ENCODE measurements around the gene SHISAL2A.
A peak's percentile ranks its signal among the peaks of the same experiment; 100 is the strongest.

Gene SHISAL2A

DNA sequence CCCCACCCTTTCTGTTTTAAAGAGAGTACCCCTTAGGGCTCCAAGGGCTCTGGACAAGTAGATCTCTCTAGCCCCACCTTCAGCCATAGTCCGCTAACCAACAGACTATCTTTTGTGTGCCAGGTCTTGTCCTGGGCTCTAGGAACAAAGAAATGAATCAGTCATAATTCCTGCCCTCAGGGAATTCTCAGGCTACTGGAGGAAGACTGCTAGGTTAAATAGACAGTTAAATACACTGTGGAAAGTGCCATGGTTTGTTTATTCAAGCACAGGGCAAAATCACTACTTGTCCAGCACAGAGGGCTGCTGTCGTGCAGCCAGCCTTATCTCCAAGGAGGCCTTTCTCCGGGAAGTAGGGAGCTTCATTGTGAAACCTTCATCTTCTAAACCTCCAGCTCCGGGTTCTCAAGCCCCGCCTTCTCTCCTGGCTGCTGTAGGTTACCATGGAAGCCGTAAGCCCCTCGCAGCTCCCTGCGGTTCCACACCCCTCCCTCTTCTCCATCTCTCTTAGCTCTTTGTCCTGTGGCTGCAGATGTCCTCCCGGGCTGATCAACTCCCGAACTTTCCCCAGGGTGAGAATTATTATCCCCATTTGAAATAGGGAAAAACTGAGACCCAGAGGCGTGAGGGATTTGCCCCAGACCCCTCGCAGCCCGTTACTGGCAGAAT lies 29.8 kb downstream of the SHISAL2A start:
- H3K27ac ChIP-seq (ENCODE audit: low read length) = no peak overlapping the region

DNA sequence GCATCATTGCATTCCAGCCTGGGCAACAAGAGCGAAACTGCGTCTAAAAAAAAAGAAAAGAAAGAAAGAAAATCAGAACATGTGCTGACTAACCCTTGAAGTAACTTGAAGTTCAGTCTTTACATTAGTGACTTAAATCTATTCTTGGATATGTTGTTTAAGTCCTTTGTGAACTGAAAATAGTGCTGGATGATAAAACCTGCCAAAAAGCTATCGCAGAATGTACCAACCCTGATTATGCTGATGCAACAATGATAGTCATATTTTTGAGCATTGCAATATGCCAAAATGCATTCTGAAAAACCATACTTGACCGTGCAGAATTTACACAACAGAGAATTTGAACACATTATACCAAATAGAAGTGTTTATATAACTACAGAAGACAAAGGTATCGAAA lies 30.7 kb downstream of the SHISAL2A start:
- no peak overlapping the region for H3K27ac ChIP-seq (ENCODE audit: low read length)
- no peak overlapping the region for H3K9ac ChIP-seq (ENCODE audit: low read depth, low read length)
- no peaks in the 10 kb centered on the region for H3K27me3 ChIP-seq (ENCODE audit: insufficient read depth, low read length)
- peaks cover 23% of the 10 kb centered on the region for H3K4me1 ChIP-seq (ENCODE audit: insufficient read depth, low read length)
- no peaks in the 10 kb centered on the region for H3K36me3 ChIP-seq (ENCODE audit: insufficient read depth, low read depth, low read length)
- no peaks in the 10 kb centered on the region for H3K9me3 ChIP-seq (ENCODE audit: insufficient read depth, low read depth, low read length)
- no peak overlapping the region for H3K4me3 ChIP-seq (ENCODE audit: low read length)

More for the DNA sequence above, 29.8 kb downstream of the SHISAL2A start:
- H3K9ac ChIP-seq (ENCODE audit: low read depth, low read length) = peak overlapping the region; percentile 52; the same call in 1 of the 2 replicates
- H3K27me3 ChIP-seq (ENCODE audit: insufficient read depth, low read length) = no peaks in the 10 kb centered on the region
- H3K4me1 ChIP-seq (ENCODE audit: insufficient read depth, low read length) = peaks cover 23% of the 10 kb centered on the region
- H3K9me3 ChIP-seq (ENCODE audit: insufficient read depth, low read depth, low read length) = no peaks in the 10 kb centered on the region
- no peaks in the 10 kb centered on the region for H3K36me3 ChIP-seq (ENCODE audit: insufficient read depth, low read depth, low read length)
- H3K4me3 ChIP-seq (ENCODE audit: low read length) = peak overlapping the region; percentile 47

DNA sequence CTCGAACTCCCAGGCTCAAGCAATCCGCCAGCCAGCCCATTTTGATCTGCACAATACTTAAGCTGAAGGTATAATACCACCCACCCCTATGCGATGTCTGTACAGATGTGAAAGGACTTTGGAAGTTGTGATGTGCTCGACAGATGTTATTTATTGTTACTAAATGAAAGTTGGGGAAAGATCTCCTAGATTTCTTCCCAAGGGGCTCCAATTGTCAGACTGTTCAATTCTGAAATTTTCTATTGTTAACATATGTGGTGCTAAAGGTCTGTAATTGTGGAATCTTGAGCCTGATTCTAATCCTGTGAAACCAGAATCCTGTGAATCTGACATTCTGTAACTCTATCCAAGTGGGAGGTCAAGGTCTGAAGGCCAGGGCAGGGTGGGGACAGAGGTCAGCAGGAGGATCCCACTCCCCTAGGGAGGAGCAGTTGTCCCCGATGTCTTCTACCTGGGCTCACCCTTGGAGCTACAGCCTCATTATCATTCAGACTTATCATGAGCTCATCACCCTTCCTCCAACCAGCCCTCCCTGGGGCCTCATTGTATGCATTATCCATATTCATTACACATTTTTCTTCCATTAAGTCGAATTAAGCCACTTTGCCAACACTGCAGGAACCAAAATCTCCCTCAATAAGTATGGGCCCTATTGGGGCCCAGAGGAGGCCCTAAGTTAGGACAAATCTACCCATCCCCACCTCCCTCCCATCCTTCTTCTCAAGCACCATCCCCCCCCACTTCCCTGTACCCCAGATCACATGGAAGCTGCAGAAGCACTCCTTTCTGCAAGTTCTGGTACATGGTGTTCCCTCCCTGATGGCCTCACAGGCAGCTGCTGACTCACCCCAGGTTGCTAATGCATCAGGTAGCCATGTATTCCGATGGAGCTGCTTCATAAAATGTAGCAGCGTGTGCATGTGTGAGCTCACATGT lies 32.3 kb downstream of the SHISAL2A start:
- Histone ChIP-seq H3K27ac (ENCODE audit: low read length) (no peak overlapping the region), H3K4me1 (ENCODE audit: insufficient read depth, low read length) (peaks cover 10% of the 10 kb centered on the region; the same call in 1 of the 2 replicates)

DNA sequence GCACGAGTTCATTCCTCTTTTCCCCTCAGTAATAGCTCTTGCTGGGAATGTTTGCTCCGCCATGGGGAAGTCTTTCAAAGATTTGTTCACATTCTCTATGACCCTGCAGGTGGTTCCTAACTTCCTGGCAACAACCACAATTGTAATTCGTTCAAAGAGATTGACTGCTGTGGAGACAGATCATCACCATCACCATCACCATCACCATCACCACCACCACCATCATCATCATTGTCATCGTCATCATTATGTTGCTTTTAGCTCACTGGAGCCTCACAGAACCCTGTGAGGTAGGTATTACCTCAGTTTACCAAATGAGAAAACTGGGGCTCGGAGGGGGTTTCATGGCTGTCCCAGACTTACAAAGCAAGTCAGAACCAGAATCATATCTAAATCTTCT lies 34.3 kb downstream of the SHISAL2A start:
- H3K4me1 ChIP-seq (ENCODE audit: insufficient read depth, low read length) = peaks cover 3% of the 10 kb centered on the region; the same call in 1 of the 2 replicates
- H3K9ac ChIP-seq (ENCODE audit: low read depth, low read length) = no peak overlapping the region
- H3K27ac ChIP-seq (ENCODE audit: low read length) = no peak overlapping the region
- no peak overlapping the region for H3K4me3 ChIP-seq (ENCODE audit: low read length)
- no peaks in the 10 kb centered on the region for H3K27me3 ChIP-seq (ENCODE audit: insufficient read depth, low read length)
- no peaks in the 10 kb centered on the region for H3K36me3 ChIP-seq (ENCODE audit: insufficient read depth, low read depth, low read length)
- no peaks in the 10 kb centered on the region for H3K9me3 ChIP-seq (ENCODE audit: insufficient read depth, low read depth, low read length)

More for the DNA sequence above, 32.3 kb downstream of the SHISAL2A start:
- H3K9me3 ChIP-seq (ENCODE audit: insufficient read depth, low read depth, low read length) = no peaks in the 10 kb centered on the region
- H3K9ac ChIP-seq (ENCODE audit: low read depth, low read length) = no peak overlapping the region; the same call in 1 of the 2 replicates
- H3K36me3 ChIP-seq (ENCODE audit: insufficient read depth, low read depth, low read length) = no peaks in the 10 kb centered on the region
- H3K4me3 ChIP-seq (ENCODE audit: low read length) = no peak overlapping the region
- no peaks in the 10 kb centered on the region for H3K27me3 ChIP-seq (ENCODE audit: insufficient read depth, low read length)

DNA sequence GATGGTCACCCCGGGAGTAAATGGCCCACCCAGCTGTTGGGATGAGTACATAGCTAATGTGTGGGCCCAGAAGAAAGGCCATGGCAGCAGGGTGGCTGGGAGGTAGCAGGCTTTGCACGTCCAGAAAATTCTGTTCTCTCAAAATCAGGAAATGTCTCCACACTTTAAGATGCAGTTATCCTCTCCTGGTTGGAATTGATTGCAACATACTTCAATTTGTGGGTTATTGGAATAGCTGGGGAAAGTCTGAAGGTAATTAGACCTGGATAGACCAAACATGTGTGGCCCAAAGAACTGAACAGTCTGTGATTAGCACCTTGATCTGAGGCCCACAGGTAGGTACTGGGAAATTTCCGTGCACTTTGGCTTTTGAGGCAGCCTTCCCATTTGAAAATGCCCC lies 35.0 kb downstream of the SHISAL2A start:
- no peak overlapping the region for H3K4me3 ChIP-seq (ENCODE audit: low read length)
- no peaks in the 10 kb centered on the region for H3K9me3 ChIP-seq (ENCODE audit: insufficient read depth, low read depth, low read length)
- no peak overlapping the region for H3K27ac ChIP-seq (ENCODE audit: low read length)

DNA sequence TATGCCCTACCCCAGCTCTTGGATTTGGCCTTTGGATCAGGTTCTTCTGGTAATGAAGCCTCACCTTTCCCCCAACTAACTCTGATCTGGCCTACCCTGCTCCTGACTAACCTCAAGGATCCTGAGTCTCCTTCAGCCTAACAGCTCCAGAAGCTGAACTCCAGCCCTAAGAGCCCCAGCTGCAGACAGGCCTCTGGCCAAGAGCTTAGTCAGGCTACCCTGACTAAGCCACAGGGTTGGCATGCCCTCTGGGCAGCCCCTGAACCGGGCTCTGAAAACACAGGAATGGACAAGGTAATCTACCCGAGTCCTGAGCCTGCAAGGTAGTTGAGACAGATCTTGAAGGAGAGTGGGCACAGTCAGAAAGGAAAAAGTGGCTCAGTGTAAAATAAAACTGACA lies 35.7 kb downstream of the SHISAL2A start:
- H3K4me3 ChIP-seq (ENCODE audit: low read length) = no peak overlapping the region
- peaks cover 3% of the 10 kb centered on the region; the same call in 1 of the 2 replicates for H3K4me1 ChIP-seq (ENCODE audit: insufficient read depth, low read length)
- H3K9me3 ChIP-seq (ENCODE audit: insufficient read depth, low read depth, low read length) = no peaks in the 10 kb centered on the region
- no peaks in the 10 kb centered on the region for H3K36me3 ChIP-seq (ENCODE audit: insufficient read depth, low read depth, low read length)
- no peaks in the 10 kb centered on the region for H3K27me3 ChIP-seq (ENCODE audit: insufficient read depth, low read length)
- H3K9ac ChIP-seq (ENCODE audit: low read depth, low read length) = no peak overlapping the region
- no peak overlapping the region for H3K27ac ChIP-seq (ENCODE audit: low read length)

More for the DNA sequence above, 35.0 kb downstream of the SHISAL2A start:
- H3K36me3 ChIP-seq (ENCODE audit: insufficient read depth, low read depth, low read length) = no peaks in the 10 kb centered on the region
- H3K4me1 ChIP-seq (ENCODE audit: insufficient read depth, low read length) = peaks cover 3% of the 10 kb centered on the region; the same call in 1 of the 2 replicates
- H3K9ac ChIP-seq (ENCODE audit: low read depth, low read length) = no peak overlapping the region
- no peaks in the 10 kb centered on the region for H3K27me3 ChIP-seq (ENCODE audit: insufficient read depth, low read length)

DNA sequence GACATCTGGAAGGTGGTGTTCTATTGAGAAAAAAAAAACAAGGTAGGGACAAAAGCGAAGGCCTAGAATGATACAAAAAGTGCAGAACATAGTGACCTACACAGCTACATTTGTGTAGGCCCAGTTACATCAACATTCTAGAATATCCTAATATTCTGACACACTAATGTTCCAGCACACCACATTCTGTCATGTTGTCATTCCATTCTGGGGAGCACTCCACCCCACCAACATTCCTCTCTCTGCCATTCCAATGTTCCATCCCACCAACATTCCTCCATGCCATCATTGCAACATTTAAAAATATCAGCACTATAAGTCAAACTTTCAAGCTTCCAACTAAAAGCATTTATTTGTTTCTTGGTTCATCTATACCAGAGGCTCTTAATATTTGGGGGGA lies 36.7 kb downstream of the SHISAL2A start:
- Histone ChIP-seq H3K36me3 (ENCODE audit: insufficient read depth, low read depth, low read length) (no peaks in the 10 kb centered on the region), H3K27ac (ENCODE audit: low read length) (no peak overlapping the region), H3K27me3 (ENCODE audit: insufficient read depth, low read length) (no peaks in the 10 kb centered on the region), H3K9me3 (ENCODE audit: insufficient read depth, low read depth, low read length) (no peaks in the 10 kb centered on the region), H3K9ac (ENCODE audit: low read depth, low read length) (no peak overlapping the region), H3K4me3 (ENCODE audit: low read length) (no peak overlapping the region), H3K4me1 (ENCODE audit: insufficient read depth, low read length) (peaks cover 3% of the 10 kb centered on the region; the same call in 1 of the 2 replicates)

DNA sequence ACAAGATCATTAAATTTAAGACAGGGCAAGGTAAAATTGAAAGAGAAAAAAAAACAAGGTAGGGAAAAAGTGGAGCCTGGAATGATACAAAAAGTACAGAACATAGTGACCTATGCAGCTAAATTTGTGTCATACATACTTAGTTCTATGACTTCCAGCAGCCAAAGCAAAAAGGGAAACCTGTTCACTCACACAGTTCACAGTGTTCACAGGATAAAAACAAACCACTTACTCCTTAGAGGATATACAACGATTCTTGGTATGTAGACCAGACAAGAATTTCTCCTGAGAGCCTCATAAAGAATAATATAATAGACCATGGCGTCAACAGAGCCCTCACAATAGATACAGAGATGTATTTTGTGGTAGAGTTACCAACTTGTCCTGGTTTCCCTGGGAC lies 37.6 kb downstream of the SHISAL2A start:
- Histone ChIP-seq H3K4me1 (ENCODE audit: insufficient read depth, low read length) (peaks cover 6% of the 10 kb centered on the region; the same call in 1 of the 2 replicates), H3K9ac (ENCODE audit: low read depth, low read length) (no peak overlapping the region), H3K27ac (ENCODE audit: low read length) (no peak overlapping the region), H3K27me3 (ENCODE audit: insufficient read depth, low read length) (no peaks in the 10 kb centered on the region), H3K9me3 (ENCODE audit: insufficient read depth, low read depth, low read length) (no peaks in the 10 kb centered on the region), H3K4me3 (ENCODE audit: low read length) (no peak overlapping the region), H3K36me3 (ENCODE audit: insufficient read depth, low read depth, low read length) (no peaks in the 10 kb centered on the region)

DNA sequence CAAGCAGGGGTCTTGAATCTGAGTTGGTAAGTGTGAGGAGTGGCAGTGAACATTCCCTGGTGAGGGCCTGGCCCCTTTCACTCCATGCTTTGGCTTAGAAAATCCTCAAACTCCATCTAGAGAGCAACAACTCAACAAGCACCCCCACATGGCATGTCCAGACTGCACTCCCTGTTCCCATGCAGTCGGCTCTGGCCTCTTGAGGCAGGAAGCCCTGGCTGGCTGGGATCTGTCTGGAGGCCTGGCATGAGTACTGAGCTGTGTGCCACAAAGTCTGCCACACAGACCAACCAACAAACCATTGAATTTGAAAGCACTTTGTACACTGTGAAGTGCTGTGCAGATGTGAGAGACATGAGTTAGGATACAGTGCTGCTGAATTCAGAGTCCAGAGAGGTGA lies 40.0 kb downstream of the SHISAL2A start:
- Histone ChIP-seq H3K27me3 (ENCODE audit: insufficient read depth, low read length) (no peaks in the 10 kb centered on the region), H3K9me3 (ENCODE audit: insufficient read depth, low read depth, low read length) (no peaks in the 10 kb centered on the region), H3K36me3 (ENCODE audit: insufficient read depth, low read depth, low read length) (no peaks in the 10 kb centered on the region), H3K27ac (ENCODE audit: low read length) (no peak overlapping the region), H3K4me1 (ENCODE audit: insufficient read depth, low read length) (0 out of 2 replicates have a peak, but pooled peaks cover 3% of the 10 kb centered on the region), H3K9ac (ENCODE audit: low read depth, low read length) (no peak overlapping the region), H3K4me3 (ENCODE audit: low read length) (no peak overlapping the region)

DNA sequence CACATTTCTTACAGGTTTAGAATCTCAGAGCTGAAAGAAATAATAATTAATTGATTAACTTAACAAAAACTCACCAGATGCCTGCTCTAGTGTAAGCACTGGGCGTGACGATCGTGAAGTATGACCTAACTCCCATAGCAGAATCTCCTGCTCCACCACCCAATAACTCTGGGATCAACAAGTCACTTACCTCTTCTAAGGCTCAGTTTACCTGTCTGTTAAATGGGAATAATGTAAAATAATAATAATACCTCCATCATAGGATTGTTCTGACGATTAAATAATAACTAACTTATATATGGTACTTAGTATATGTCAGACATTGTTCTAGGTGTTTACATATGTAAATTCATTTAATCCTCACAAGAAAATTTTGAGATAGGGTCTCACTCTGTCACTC lies 40.5 kb downstream of the SHISAL2A start:
- no peak overlapping the region for H3K9ac ChIP-seq (ENCODE audit: low read depth, low read length)
- no peak overlapping the region for H3K4me3 ChIP-seq (ENCODE audit: low read length)

DNA sequence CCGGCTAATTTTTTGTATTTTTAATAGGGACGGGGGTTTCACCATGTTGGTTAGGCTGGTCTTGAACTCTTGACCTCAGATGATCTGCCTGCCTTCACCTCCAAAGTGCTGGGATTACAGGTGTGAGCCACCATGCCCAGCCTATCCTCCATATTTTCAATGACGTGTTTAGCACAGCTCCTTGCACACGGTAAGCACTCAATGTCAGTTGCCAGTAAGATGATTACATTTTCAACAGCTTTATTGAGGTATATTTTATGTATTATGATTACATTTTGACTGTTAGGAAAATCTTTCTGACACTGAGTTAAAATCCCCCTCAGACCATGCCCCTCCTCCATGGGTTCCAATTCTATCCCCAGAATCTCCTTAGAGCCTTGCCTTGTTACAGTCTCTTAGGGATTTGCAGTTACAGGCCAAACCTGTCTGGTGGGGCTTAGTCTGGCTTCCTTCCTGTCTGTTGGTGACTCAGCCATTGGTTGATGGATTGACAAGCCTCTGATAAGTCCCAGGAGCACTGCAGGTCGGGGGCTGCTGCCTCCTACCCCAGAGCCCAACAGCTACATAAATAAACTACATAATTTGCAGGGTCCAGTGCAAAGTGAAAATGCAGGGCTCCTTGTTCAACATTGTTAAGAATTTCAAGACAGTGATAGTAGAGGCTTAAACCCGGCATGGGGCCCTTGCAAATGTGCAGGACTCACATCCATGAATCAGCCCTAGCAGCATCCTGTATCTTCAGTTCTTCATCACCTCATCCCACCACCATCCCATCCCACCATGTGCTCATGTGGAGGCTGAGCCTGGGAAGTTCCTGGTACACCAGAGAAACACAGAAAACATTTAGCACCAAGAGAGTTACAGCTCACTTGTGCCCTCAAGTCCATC lies 41.8 kb downstream of the SHISAL2A start:
- no peak overlapping the region for H3K27ac ChIP-seq (ENCODE audit: low read length)
- H3K36me3 ChIP-seq (ENCODE audit: insufficient read depth, low read depth, low read length) = no peaks in the 10 kb centered on the region
- H3K4me3 ChIP-seq (ENCODE audit: low read length) = no peak overlapping the region
- no peaks in the 10 kb centered on the region for H3K27me3 ChIP-seq (ENCODE audit: insufficient read depth, low read length)
- no peaks in the 10 kb centered on the region for H3K9me3 ChIP-seq (ENCODE audit: insufficient read depth, low read depth, low read length)
- no peak overlapping the region for H3K9ac ChIP-seq (ENCODE audit: low read depth, low read length)
- H3K4me1 ChIP-seq (ENCODE audit: insufficient read depth, low read length) = peaks cover 8% of the 10 kb centered on the region; the same call in 1 of the 2 replicates

More for the DNA sequence above, 40.5 kb downstream of the SHISAL2A start:
- Histone ChIP-seq H3K27me3 (ENCODE audit: insufficient read depth, low read length) (no peaks in the 10 kb centered on the region), H3K36me3 (ENCODE audit: insufficient read depth, low read depth, low read length) (no peaks in the 10 kb centered on the region), H3K4me1 (ENCODE audit: insufficient read depth, low read length) (peaks cover 3% of the 10 kb centered on the region; the same call in 1 of the 2 replicates), H3K9me3 (ENCODE audit: insufficient read depth, low read depth, low read length) (no peaks in the 10 kb centered on the region), H3K27ac (ENCODE audit: low read length) (no peak overlapping the region)

All from iPS-20b (cell line).